Gastrocnemius medialis (tissue), 4 donors: ENCODE results near the gene PAIP2B. TPM values are rescaled to one million over a fixed set of nuclear protein-coding genes. Genes with fewer than 3 reads are reported as not detected.

Experiments
- ATAC-seq, 2 donors: fragments of 150-250 bp; one replicate each; pipeline ENCODE4 v1.9.1; 2016
- DNase-seq, 2 donors: peaks; one replicate each; pipeline ENCODE4 v3.0.0-alpha.2; 2019
- H3K27ac ChIP-seq, 4 donors: fragments of 200-600 bp; sonication (generic); 1 replicate in 1 of 4; 2 replicates in 3 of 4; pipeline ENCODE4 v1.5.1; 2016 to 2018; ENCODE audit warnings: mild to moderate bottlenecking in 2 of 4, moderate library complexity in 1 of 4
- H3K27me3 ChIP-seq, 3 donors: fragments of 200-600 bp; sonication (generic) in 2 of 3; 1 replicate in 1 of 3; 2 replicates in 2 of 3; pipeline versions ENCODE4 v1.5.1 to v1.6.0; 2016 to 2019; ENCODE audit warnings: mild to moderate bottlenecking in 1 of 3, moderate library complexity in 1 of 3
- H3K36me3 ChIP-seq, 2 donors: fragments of 200-600 bp; sonication (generic) in 1 of 2; one replicate each; pipeline ENCODE4 v1.5.1; 2017 to 2018
- H3K4me1 ChIP-seq, 2 donors: fragments of 200-600 bp; sonication (generic) in 1 of 2; one replicate each; pipeline ENCODE4 v1.5.1; 2016 to 2017; ENCODE audit warnings: mild to moderate bottlenecking in 2 of 2
- H3K4me3 ChIP-seq, 4 donors: fragments of 200-600 bp; sonication (generic) in 3 of 4; 1 replicate in 1 of 4; 2 replicates in 3 of 4; pipeline ENCODE4 v1.5.1; 2016 to 2019; ENCODE audit warnings: mild to moderate bottlenecking in 2 of 4
- H3K9me3 ChIP-seq, 3 donors: fragments of 200-600 bp; sonication (generic) in 2 of 3; 1 replicate in 1 of 3; 2 replicates in 2 of 3; pipeline ENCODE4 v1.5.1; 2016 to 2019
- CTCF ChIP-seq, 5 experiments: fragments of 450-650 bp in 3 of 5; fragments of 200-600 bp in 2 of 5; sonication (generic) in 2 of 5; IDR thresholded peaks in 4 of 5; conservative IDR thresholded peaks in 1 of 5; 1 replicate in 4 of 5; 2 replicates in 1 of 5; pipeline ENCODE4 v1.5.1; 2016 to 2019; ENCODE audit warnings: antibody characterized with exemption in 5 of 5, mild to moderate bottlenecking in 3 of 5, moderate library complexity in 3 of 5
- POLR2A ChIP-seq, 2 donors: fragments of 450-650 bp; IDR thresholded peaks; one replicate each; pipeline ENCODE4 v1.6.1; 2017; ENCODE audit warnings: antibody characterized with exemption in 2 of 2, mild to moderate bottlenecking in 2 of 2, moderate library complexity in 2 of 2
- in situ Hi-C, 4 donors: fragments of 200-750 bp; cut with MboI; loops; one replicate each; pipeline versions ENCODE4 v1.15.0 to v1.8.0; 2017; ENCODE audit warnings: low sequenced_read_pairs in 4 of 4
- intact Hi-C: fragments of 100-400 bp; cut with DNase I; formaldehyde crosslinking; loops from one replicate; pipeline ENCODE4 v1.15.1; 2023; ENCODE audit warnings: low total_unique reads
- total RNA-seq, 4 donors: library from RNA; depleted of rRNA; stranded (reverse); fragments of >200 nt; gene quantifications; one replicate each; pipeline versions ENCODE4 v1.1.0 to v1.2.3, GENCODE V29; 2016

PAIP2B gene
- total RNA-seq, 4 donors from 2014 or later = 14.6 to 32.6 (median 15.9) TPM

- DNase-seq (no peak), ATAC-seq (no peak)
- in situ Hi-C loops = no loop called here
- H3K36me3 ChIP-seq = no peaks in the 10 kb centered on the region
- no peaks in the 10 kb centered on the region for H3K27me3 ChIP-seq
- no peak overlapping the region for H3K27ac ChIP-seq
- no peaks in the 10 kb centered on the region for H3K9me3 ChIP-seq
- intact Hi-C loops = loop anchor here (10.0 kb wide), 1 partner anchor 358 kb away; no protein-coding TSS in a partner anchor
- no peak overlapping the region for H3K4me3 ChIP-seq
- TF ChIP-seq CTCF (IDR thresholded peaks at IDR 0.05 in 4 of 5, conservative IDR thresholded peaks at IDR 0.05 in 1 of 5) (no peak), POLR2A (IDR thresholded peaks at IDR 0.05) (no peak)
- peaks cover 5% of the 10 kb centered on the region in 2 donors for H3K4me1 ChIP-seq
Measured at GRCh38 chr2:71156573-71156972, 70.3 kb downstream of the PAIP2B start.

DNA sequence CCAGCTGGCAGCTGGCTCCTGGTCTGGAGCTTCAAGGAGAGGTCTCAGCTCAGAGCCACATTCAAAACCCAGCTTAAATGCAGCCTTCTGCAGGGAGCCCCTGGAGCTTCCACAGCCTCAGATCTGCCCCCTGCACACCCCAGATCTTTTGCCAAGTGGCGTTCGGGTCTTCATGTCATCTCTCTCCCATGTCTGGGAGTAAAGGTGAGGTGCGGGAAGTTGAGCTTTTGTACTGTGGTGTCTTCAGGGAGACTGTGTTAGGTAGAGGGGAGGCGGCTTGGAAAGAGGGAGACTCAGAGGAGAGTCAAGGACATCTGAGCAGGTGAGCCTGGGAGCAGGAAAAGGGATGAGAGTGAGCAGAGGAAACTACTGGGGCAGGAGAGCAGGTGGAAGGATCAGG is 71.1 kb downstream of the PAIP2B start:
- Histone ChIP-seq H3K27ac (no peak overlapping the region), H3K4me3 (no peak overlapping the region), H3K4me1 (peaks cover 5% of the 10 kb centered on the region in 2 donors), H3K9me3 (no peaks in the 10 kb centered on the region), H3K27me3 (no peaks in the 10 kb centered on the region), H3K36me3 (no peaks in the 10 kb centered on the region)
- in situ Hi-C loops (no loop called here), intact Hi-C loops (loop anchor here (10.0 kb wide), 1 partner anchor 359 kb away; no protein-coding TSS in a partner anchor)
- TF ChIP-seq POLR2A (IDR thresholded peaks at IDR 0.05) (no peak), CTCF (IDR thresholded peaks at IDR 0.05 in 4 of 5, conservative IDR thresholded peaks at IDR 0.05 in 1 of 5) (no peak)
- ATAC-seq (no peak), DNase-seq (no peak)

GRCh38 chr2:71154798-71155197 is 72.1 kb downstream of the PAIP2B start:
- H3K4me1 ChIP-seq = peaks cover 5% of the 10 kb centered on the region in 2 donors
- no peak overlapping the region for H3K27ac ChIP-seq
- no peak for TF ChIP-seq CTCF (IDR thresholded peaks at IDR 0.05 in 4 of 5, conservative IDR thresholded peaks at IDR 0.05 in 1 of 5)
- TF ChIP-seq POLR2A (IDR thresholded peaks at IDR 0.05) = no peak
- in situ Hi-C loops = no loop called here
- H3K27me3 ChIP-seq = no peaks in the 10 kb centered on the region
- no peak overlapping the region for H3K4me3 ChIP-seq
- intact Hi-C loops = loop anchor here (10.0 kb wide), 1 partner anchor 360 kb away; no protein-coding TSS in a partner anchor
- H3K36me3 ChIP-seq = peaks cover 0 to 8% of the 10 kb centered on the region in 2 donors
- no peaks in the 10 kb centered on the region for H3K9me3 ChIP-seq
- ATAC-seq (no peak), DNase-seq (no peak)

DNA sequence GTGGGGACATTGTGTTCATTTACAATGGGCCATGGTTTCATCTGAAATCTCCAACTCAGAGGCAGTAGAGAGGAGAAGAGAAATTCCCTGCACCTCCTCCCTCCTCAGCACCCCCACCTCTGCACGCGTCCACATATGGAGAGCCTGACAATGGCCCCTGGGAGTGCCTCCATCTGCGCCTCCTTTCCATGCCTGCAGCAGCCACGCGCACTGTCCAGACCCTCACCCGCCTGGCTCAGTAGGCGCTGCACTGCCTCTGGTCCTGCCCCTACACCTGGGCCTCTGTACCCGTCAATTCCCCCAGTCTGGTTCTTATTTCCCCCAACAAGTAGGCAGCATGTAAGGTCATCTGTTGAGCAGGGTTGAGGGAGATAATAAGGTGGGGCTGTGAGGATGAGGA is 72.6 kb downstream of the PAIP2B start:
- intact Hi-C loops (loop anchor here (10.0 kb wide), 1 partner anchor 361 kb away; no protein-coding TSS in a partner anchor), in situ Hi-C loops (no loop called here)
- H3K4me1 ChIP-seq = peaks cover 5% of the 10 kb centered on the region in 2 donors
- no peak for DNase-seq
- no peak overlapping the region for H3K4me3 ChIP-seq
- H3K36me3 ChIP-seq = peaks cover 0 to 13% of the 10 kb centered on the region in 2 donors
- no peaks in the 10 kb centered on the region for H3K27me3 ChIP-seq
- no peak for TF ChIP-seq CTCF (IDR thresholded peaks at IDR 0.05 in 4 of 5, conservative IDR thresholded peaks at IDR 0.05 in 1 of 5)
- TF ChIP-seq POLR2A (IDR thresholded peaks at IDR 0.05) = no peak
- no peak overlapping the region for H3K27ac ChIP-seq
- H3K9me3 ChIP-seq = no peaks in the 10 kb centered on the region
- ATAC-seq = no peak
